Uterus (tissue), 2 donors: ENCODE data around the gene KIF26A.
A peak's percentile ranks its signal among the peaks of the same experiment; 100 is the strongest.

Experiments used
- CTCF ChIP-seq, 4 experiments: fragments of 200-600 bp in 2 of 4; fragments of 450-650 bp in 2 of 4; sonication (generic) in 2 of 4; IDR thresholded peaks; one replicate each; pipeline ENCODE4 v1.5.1; 2016 to 2019; ENCODE audit warnings: antibody characterized with exemption in 4 of 4, mild to moderate bottlenecking in 2 of 4, moderate library complexity in 1 of 4
- POLR2A ChIP-seq, 2 donors: fragments of 450-650 bp; IDR thresholded peaks; one replicate each; pipeline ENCODE4 v1.6.1; 2016; ENCODE audit warnings: antibody characterized with exemption in 2 of 2, mild to moderate bottlenecking in 1 of 2, moderate library complexity in 1 of 2

- TF ChIP-seq CTCF (IDR thresholded peaks at IDR 0.05) (peak in 1 of 4 experiments; percentile 25), POLR2A (IDR thresholded peaks at IDR 0.05) (no peak)
Observed at GRCh38 chr14:104224506-104225277, 86.3 kb downstream of the KIF26A start.
